Naive B cell (primary cell): ENCODE data around the gene TOMM20L. TPM values are rescaled to one million over a fixed set of nuclear protein-coding genes. Genes with fewer than 3 reads are reported as not detected.

Experiments
- ATAC-seq, 2 donors: fragments of 150-1000 bp; cut with Tn5 transposase; 2 replicates each; pipeline ENCODE4 v1.10.0; 2021; ENCODE audit warnings: low read depth in 2 of 2, mild to moderate bottlenecking in 2 of 2, moderate library complexity in 2 of 2
- DNase-seq: peaks from one replicate; pipeline ENCODE4 v3.0.0; 2022
- H3K27ac Mint-ChIP-seq, 6 donors: one replicate each; pipeline ENCODE4 v1.8.0; 2020 to 2022; ENCODE audit warnings: mild to moderate bottlenecking in 6 of 6, mixed read lengths in 6 of 6, moderate library complexity in 5 of 6, inconsistent platforms in 2 of 6
- H3K27me3 Mint-ChIP-seq, 3 donors: one replicate each; pipeline ENCODE4 v1.8.0; 2021 to 2022; ENCODE audit warnings: mixed read lengths in 3 of 3, mild to moderate bottlenecking in 1 of 3
- H3K36me3 Mint-ChIP-seq, 2 donors: one replicate each; pipeline ENCODE4 v1.8.0; 2020 to 2022; ENCODE audit warnings: mixed read lengths in 2 of 2, inconsistent platforms in 1 of 2, mild to moderate bottlenecking in 1 of 2
- H3K4me1 Mint-ChIP-seq, 3 donors: one replicate each; pipeline ENCODE4 v1.8.0; 2020 to 2022; ENCODE audit warnings: mixed read lengths in 3 of 3, inconsistent platforms in 1 of 3, mild to moderate bottlenecking in 1 of 3, moderate library complexity in 1 of 3
- H3K4me3 Mint-ChIP-seq, 8 donors: one replicate each; pipeline ENCODE4 v1.8.0; 2020 to 2022; ENCODE audit warnings: mild to moderate bottlenecking in 8 of 8, mixed read lengths in 8 of 8, moderate library complexity in 8 of 8, inconsistent platforms in 2 of 8
- H3K9me3 Mint-ChIP-seq, 7 donors: one replicate each; pipeline ENCODE4 v1.8.0; 2020 to 2022; ENCODE audit warnings: mixed read lengths in 7 of 7, mild to moderate bottlenecking in 5 of 7, inconsistent platforms in 2 of 7, moderate library complexity in 1 of 7
- polyA plus RNA-seq, 6 donors: library from polyadenylated mRNA; unstranded; fragments of 300-500 nt; fragmentation: Illumina TruSeq; gene quantifications; one replicate each; pipeline ENCODE4 v1.2.3, GENCODE V29; 2021; ENCODE audit warnings: low read depth in 6 of 6

The TOMM20L gene
- polyA plus RNA-seq, 6 donors from 2014 or later, result not detected

GRCh38 chr14:58444627-58445026 lies 48.9 kb downstream of the TOMM20L start:
- DNase-seq (no peak), ATAC-seq (no peak)
- H3K27ac Mint-ChIP-seq, result no peak overlapping the region
- no peak overlapping the region for H3K4me3 Mint-ChIP-seq
- no peaks in the 10 kb centered on the region for H3K36me3 Mint-ChIP-seq
- H3K4me1 Mint-ChIP-seq, result no peaks in the 10 kb centered on the region
- no peaks in the 10 kb centered on the region for H3K27me3 Mint-ChIP-seq
- no peaks in the 10 kb centered on the region for H3K9me3 Mint-ChIP-seq

GRCh38 chr14:58455593-58456265 lies 60.0 kb downstream of the TOMM20L start:
- H3K27ac Mint-ChIP-seq, result no peak overlapping the region
- H3K9me3 Mint-ChIP-seq, result peaks cover 0 to 4% (median 0%) of the 10 kb centered on the region in 7 donors
- H3K36me3 Mint-ChIP-seq, result peaks cover 18 to 32% of the 10 kb centered on the region in 2 donors
- DNase-seq, result no peak
- H3K4me1 Mint-ChIP-seq, result no peaks in the 10 kb centered on the region
- ATAC-seq, result no peak
- no peak overlapping the region for H3K4me3 Mint-ChIP-seq
- H3K27me3 Mint-ChIP-seq, result no peaks in the 10 kb centered on the region

Other genes starting within 250 kb of the TOMM20L start
- gene ARMH4, start 243.7 kb upstream of the TOMM20L start, polyA plus RNA-seq, result under 1 TPM in 3 of 6 donors, not detected in 3; 0.82 to 0.95 (median 0.84) TPM
- gene ACTR10, start 195.8 kb upstream of the TOMM20L start, polyA plus RNA-seq, result 100 to 1,000 TPM in 1 of 6 donors, 10 to 100 TPM in 5; 66.2 to 117 (median 76.6) TPM
- gene PSMA3, start 151.1 kb upstream of the TOMM20L start, polyA plus RNA-seq, result 100 to 1,000 TPM; 134 to 182 (median 141) TPM
- gene ARID4A, start 97.4 kb upstream of the TOMM20L start, polyA plus RNA-seq, result 10 to 100 TPM; 24.1 to 52.4 (median 32.9) TPM
- 10 to 100 TPM; 48.7 to 91.0 (median 71.0) TPM for gene TIMM9, start 31.6 kb downstream of the TOMM20L start, polyA plus RNA-seq
- 10 to 100 TPM in 5 of 6 donors, 1 to 10 TPM in 1; 8.3 to 26.1 (median 21.3) TPM for gene KIAA0586, start 31.8 kb downstream of the TOMM20L start, polyA plus RNA-seq
- gene DACT1, start 242.0 kb downstream of the TOMM20L start, polyA plus RNA-seq, result 1 to 10 TPM in 5 of 6 donors, under 1 TPM in 1; 0.24 to 4.5 (median 2.8) TPM